Activated T-cell treated with anti-CD3 and anti-CD28 coated beads for 48 hours (primary cell): Measurements from ENCODE around the gene VAT1.
"Not testable (repeated sequence)": the region's sequence is repeated elsewhere in the genome, so short reads cannot be mapped to it uniquely, and the experiment has no call there.

Experiments used
- DNase-seq: peaks from one replicate; pipeline ENCODE4 v3.0.0-alpha.2; 2020; ENCODE audit warnings: low read depth

VAT1 gene

DNA sequence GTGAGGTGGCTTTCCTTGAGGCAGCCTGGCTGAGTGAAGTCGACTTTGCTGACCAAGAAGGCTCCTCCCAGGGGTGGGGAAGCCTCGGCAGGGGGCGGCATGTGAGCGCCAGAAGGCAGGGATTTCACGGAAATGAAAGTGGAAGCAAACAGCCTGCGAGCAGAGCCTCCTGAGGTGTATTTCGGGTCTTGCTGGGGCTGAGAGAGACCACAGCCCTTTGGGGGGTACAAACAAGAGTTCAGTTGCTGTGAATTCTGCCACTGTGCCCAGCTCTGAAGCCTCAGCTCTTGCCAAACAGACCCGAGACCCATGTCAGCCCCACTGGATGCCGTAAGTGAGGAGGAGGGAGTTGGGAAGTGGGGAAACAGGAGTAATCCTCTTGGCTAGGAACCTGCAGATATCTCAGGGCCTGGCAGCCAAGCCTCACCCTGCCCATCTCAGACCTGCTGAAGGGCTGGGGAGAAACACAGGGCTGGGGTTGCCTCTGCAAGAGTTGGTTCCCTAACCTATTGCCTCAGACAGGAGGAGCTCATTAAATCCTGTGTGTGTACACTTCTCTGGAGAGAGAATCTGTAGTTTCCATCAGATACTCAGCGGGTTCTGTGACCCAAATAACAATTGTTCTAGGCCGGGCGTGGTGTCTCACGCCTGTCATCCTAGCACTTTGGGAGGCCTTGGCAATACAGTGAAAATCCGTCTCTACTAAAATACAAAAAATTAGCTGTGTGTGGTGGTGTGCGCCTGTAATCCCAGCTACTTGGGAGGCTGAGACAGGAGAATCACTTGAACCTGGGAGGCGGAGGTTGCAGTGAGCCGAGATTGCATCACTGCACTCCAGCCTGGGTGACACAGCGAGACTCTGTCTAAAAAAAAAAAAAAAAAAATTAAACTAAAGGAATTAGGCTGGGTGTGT, 15.3 kb downstream of the VAT1 start, which contains the start of gene IFI35:
Gene IFI35 (plus strand): TSS at position 146 of the 913 bp plus-strand sequence. CDS start 164 bp downstream, at position 310.
- peak; percentile 80 for DNase-seq

DNA sequence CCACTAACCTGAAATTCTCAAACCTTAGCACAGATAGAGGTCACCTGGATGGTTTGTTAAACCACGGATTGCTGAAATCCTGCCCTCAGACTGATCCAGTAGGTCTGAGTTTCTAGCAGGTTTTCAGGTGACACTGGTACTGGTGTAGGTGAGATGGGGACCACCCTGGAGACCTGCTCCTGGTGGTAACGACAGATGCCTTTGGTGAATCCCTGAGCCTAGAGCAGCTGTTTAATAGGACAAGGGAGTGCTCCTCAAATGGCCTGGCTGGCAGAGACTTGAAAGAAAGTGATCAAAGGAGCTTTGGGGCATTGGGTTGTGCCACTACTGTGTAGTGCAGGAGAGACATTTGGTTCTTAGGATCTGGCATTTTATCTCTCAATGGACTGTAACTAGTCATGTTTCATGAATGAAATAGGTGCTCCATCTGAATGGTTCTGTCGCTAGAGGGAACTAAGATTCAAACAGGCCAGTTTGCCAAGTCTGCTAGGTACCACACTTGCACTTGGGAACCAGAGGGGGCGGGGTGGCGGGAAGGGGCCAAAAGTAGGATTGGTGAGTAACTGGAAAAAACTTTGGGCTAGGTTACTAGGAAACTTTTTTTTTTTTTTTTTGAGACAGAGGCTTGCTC, 18.5 kb downstream of the VAT1 start:
- no peak for DNase-seq

DNA sequence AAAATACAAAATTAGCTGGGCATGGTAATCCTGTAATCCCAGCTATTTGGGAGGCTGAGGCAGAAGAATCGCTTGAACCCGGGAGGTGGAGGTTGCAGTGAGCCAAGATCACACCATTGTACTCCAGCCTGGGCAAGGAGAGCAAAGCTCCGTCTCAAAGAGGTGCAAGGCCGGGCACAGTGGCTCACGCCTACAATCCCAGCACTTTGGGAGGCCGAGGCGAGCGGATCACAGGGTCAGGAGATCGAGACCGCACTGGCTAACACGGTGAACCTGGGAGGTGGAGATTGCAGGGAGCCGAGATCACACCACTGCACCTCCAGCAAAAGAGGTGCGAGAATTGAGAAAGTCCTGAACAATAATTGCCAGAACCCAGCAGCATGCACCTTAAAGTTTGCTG, 21.3 kb downstream of the VAT1 start:
- not testable (repeated sequence) for DNase-seq

DNA sequence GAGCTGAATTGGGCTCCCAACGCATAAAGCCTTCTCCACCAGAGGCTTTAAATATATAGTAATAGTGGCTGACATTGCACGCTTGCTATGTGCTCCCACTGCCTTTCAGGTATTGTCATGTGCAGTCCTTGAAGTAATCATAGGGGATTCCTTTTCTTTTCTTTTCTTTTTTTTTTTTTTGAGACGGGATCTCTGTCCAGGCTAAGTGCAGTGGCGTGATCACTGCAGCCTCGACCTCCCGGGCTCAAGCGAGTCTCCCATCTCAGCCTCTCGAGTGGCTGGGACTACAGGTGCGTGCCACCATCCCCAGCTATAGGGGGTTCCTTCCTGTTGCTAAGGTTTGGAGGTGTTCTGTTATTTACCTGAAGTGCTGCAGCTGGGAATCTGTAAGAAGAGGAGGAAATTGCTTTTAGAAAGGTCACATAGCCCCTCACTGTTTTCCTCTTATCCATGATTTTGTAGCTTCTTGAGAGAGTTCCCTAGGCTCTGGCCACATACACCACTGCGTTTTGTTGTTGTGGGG, 23.1 kb downstream of the VAT1 start:
- DNase-seq, result no peak

- DNase-seq, result peak; percentile 91
These were observed 23.9 kb downstream of the VAT1 start, which contains the start of gene RPL27 for GRCh38 chr17:42997984-42998938. Gene RPL27 (plus strand): TSS chr17:42998419. CDS start chr17:42998751, 332 bp downstream.

- DNase-seq, result no peak
These were observed 24.7 kb downstream of the VAT1 start for GRCh38 chr17:42997390-42997983.

DNA sequence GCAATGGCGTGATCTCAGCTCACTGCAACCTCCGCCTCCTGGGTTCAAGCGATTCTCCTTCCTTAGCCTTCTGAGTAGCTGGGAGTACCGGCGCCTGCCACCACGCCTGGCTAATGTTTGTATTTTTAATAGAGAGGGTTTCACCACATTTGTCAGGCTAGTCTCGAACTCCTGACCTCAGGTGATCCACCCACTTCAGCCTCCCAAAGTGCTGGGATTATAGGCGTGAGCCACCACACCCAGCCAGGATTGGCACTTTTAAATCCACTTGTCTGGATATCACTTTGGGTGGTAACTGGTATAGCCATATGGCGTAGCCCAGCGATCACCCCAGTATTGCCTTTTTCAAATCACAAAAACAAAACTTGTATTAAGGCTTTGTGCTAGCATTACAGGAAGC, 28.3 kb downstream of the VAT1 start:
- DNase-seq, result not testable (repeated sequence)

DNA sequence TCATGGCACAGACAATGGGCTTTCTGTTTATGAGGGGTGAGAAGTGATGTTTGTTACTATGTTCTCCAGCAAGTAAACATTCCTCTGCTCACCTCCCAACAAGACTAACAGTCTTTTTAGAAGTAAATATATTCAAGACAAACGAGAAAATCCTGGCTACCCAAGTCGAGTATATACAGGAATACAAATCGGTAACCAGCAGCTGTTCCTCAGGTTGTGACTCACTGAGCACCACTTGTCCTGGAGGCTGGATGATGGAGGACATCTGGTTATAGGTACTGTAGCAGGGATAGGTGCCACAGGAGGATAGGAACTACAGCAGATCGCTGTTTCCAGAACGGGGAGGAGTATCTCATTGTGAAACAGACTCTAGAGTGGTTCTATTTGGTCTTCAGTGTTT, 29.3 kb downstream of the VAT1 start:
- DNase-seq, result no peak

DNA sequence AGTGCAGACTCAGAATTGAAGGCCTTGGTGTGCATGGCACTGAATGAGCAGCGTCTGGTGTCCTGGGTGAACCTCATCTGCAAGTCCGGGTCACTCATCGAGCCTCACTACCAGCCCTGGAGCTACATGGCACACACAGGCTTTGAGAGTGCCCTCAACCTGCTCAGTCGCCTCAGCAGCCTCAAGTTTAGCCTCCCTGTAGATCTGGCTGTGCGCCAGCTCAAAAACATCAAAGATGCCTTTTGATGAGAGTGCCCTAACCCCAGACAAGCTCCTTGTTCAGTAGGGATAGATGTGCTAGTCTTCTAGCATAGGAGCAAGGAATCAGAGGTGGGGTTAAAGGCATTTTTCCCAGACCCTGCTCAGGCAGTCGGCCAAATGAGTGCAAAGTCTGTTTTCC, 30.7 kb downstream of the VAT1 start:
- no peak for DNase-seq

DNA sequence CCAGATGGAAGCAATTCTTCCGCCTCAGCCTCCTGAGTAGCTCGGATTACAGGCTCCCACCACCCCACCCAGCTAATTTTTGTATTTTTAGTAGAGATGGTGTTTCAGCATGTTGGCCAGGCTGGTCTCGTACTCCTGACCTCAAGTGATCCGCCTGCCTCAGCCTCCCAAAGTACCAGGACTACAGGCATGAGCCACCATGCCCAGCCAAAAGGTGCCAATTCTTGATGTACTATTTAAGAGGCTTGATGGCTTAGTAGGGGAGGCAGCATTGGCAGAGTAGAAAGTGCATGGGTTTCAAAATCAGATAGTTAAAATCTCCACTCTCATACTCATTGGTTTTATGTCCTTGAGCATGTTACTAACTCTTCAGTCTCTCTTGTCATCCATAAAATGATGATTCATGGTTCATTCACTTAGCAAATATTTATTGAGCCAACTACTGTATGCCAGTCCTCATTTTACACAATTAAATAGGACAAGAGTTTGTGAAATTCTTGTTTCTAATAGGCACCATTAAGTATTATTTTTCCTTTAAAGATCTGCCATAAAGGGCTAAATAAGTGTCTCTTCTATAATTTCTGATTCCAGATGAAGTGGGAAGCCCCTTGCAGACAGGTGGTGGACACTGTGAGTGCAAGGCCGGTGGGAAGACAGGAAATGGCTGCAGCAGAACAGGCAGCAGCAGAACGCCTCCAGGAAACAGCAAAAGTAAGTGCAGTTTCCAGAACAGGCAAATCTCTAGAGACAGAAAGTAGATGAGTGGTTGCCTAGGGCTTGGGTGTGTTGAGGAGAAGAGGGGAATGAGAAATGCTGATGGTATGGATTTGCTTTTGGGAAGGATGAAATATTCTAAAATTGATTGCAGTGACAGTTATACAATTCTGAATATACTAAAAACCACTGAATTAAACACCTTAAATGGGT, 32.2 kb downstream of the VAT1 start:
- no peak for DNase-seq

GRCh38 chr17:42989141-42989540, 33.0 kb downstream of the VAT1 start:
- DNase-seq, result no peak

GRCh38 chr17:42985225-42985624, 37.0 kb downstream of the VAT1 start:
- DNase-seq, result no peak

DNA sequence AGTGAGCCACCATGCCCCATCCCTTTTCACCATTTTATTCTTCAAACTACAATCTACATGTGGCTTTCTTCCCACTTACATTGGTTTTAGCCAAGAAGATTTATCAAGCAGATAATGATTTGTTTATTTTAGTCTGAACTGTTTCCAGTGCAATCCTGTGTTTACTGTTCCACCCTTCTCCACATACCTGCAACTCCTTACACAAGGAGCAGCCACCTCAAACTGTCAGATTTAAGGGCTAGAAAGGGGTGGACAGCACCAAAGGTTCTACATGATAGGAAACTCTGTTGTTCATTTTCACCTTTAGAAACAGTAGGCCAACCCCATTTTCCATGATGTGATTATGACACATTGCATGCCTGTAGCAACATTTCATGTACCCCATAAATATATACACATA, 39.9 kb downstream of the VAT1 start:
- DNase-seq, result no peak

- DNase-seq, result peak; percentile 64
These were observed 41.3 kb downstream of the VAT1 start for GRCh38 chr17:42980766-42981397.

GRCh38 chr17:42980274-42980765, 41.9 kb downstream of the VAT1 start, which contains the start of gene RUNDC1:
Gene RUNDC1 (plus strand): TSS chr17:42980565. CDS start chr17:42980577, 12 bp downstream.
- peak; percentile 91 for DNase-seq

GRCh38 chr17:42979511-42980273, 42.5 kb downstream of the VAT1 start, which contains the start of gene PTGES3L:
Gene PTGES3L (minus strand): TSS chr17:42980080. CDS start chr17:42980053, 27 bp downstream.
- DNase-seq, result peak; percentile 25

GRCh38 chr17:42975701-42976100, 46.5 kb downstream of the VAT1 start:
- not testable (repeated sequence) for DNase-seq

DNA sequence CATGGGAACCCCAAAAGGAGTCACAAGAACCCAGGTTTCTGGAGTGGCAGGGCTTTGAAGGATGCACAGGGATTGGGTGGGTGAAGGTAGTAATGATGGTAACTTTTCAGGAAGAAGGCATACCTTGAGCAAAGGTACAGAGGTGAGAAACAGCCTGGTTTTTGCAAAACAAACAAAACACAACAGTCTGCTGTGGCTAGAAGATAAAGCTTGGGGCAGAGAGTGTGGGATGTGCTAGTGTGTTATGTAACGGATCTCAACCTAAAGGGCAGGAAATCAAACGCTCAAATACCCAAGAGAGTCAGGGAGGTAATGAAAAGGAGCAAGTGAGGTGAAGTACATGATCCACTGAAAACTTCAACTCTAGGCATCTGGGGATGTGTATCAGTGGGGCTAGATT, 46.9 kb downstream of the VAT1 start:
- DNase-seq, result no peak
